Transverse colon (tissue), 4 donors: ENCODE measurements around the gene WWC1. TPM values are rescaled to one million over a fixed set of nuclear protein-coding genes. Genes with fewer than 3 reads are reported as not detected.

Experiments
- DNase-seq: peaks from one replicate; pipeline ENCODE4 v3.0.0-alpha.2; 2019
- H3K27ac ChIP-seq, 4 donors: fragments of 200-600 bp; sonication (generic); 2 replicates each; pipeline ENCODE4 v1.5.1; 2016 to 2018; ENCODE audit warnings: inconsistent platforms in 4 of 4
- H3K27me3 ChIP-seq: fragments of 200-600 bp; sonication (generic); 2 replicates; pipeline ENCODE4 v1.5.1; 2017; ENCODE audit warnings: inconsistent platforms
- H3K36me3 ChIP-seq, 4 donors: fragments of 200-600 bp; sonication (generic); 2 replicates each; pipeline ENCODE4 v1.5.1; 2017 to 2019; ENCODE audit warnings: inconsistent platforms in 4 of 4
- H3K4me1 ChIP-seq, 4 donors: fragments of 200-600 bp; sonication (generic); 2 replicates each; pipeline ENCODE4 v1.5.1; 2017 to 2020; ENCODE audit warnings: inconsistent platforms in 4 of 4
- H3K4me3 ChIP-seq, 4 donors: fragments of 200-600 bp; sonication (generic); 1 replicate in 1 of 4; 2 replicates in 3 of 4; pipeline versions ENCODE4 v1.5.1 to v1.6.1; 2017 to 2019; ENCODE audit warnings: inconsistent platforms in 4 of 4
- H3K9me3 ChIP-seq, 2 donors: fragments of 200-600 bp; sonication (generic); 2 replicates each; pipeline ENCODE4 v1.5.1; 2017 to 2019; ENCODE audit warnings: inconsistent platforms in 2 of 2
- CTCF ChIP-seq, 5 experiments: fragments of 200-600 bp in 3 of 5; fragments of 450-650 bp in 2 of 5; sonication (generic) in 3 of 5; IDR thresholded peaks; 1 replicate in 2 of 5; 2 replicates in 3 of 5; pipeline ENCODE4 v1.5.1; 2016 to 2017; ENCODE audit warnings: antibody characterized with exemption in 5 of 5, inconsistent platforms in 3 of 5, mild to moderate bottlenecking in 2 of 5, moderate library complexity in 1 of 5
- EP300 ChIP-seq: sonication (generic); formaldehyde crosslinking; IDR thresholded peaks from one replicate; pipeline ENCODE4 v1.6.1; 2017; ENCODE audit warnings: antibody characterized with exemption, low read depth
- POLR2A ChIP-seq: fragments of 450-650 bp; IDR thresholded peaks from one replicate; pipeline ENCODE4 v1.6.1; 2016; ENCODE audit warnings: antibody characterized with exemption, mild to moderate bottlenecking, moderate library complexity
- POLR2AphosphoS5 ChIP-seq, 3 donors: sonication (generic); formaldehyde crosslinking; IDR thresholded peaks; one replicate each; pipeline ENCODE4 v1.6.1; 2016; ENCODE audit warnings: antibody characterized with exemption in 3 of 3
- WGBS, 2 donors: methylation state at CpG; one replicate each; pipeline ENCODE4 v1.1.5; 2018; ENCODE audit warnings: low coverage in 1 of 2; 5-methylcytosine and 5-hydroxymethylcytosine counted together
- in situ Hi-C, 4 donors: fragments of 200-750 bp; cut with MboI; loops; one replicate each; pipeline versions ENCODE4 v1.15.0 to v1.15.1; 2017; ENCODE audit warnings: low sequenced_read_pairs in 3 of 4, low pct_ligation_motif_present in 1 of 4, low pct_unique_long_range_greater_than_20kb in 1 of 4
- intact Hi-C: fragments of 100-400 bp; cut with DNase I; formaldehyde crosslinking; loops from one replicate; pipeline ENCODE4 v1.15.1; 2023; ENCODE audit warnings: low total_unique reads
- total RNA-seq, 4 donors: library from RNA; depleted of rRNA; stranded (reverse); fragments of >200 nt; gene quantifications; one replicate each; pipeline ENCODE4 v1.1.0, GENCODE V29; 2016

WWC1 gene
- total RNA-seq, 4 donors from 2014 or later, result 10.1 to 34.8 (median 16.8) TPM

DNA sequence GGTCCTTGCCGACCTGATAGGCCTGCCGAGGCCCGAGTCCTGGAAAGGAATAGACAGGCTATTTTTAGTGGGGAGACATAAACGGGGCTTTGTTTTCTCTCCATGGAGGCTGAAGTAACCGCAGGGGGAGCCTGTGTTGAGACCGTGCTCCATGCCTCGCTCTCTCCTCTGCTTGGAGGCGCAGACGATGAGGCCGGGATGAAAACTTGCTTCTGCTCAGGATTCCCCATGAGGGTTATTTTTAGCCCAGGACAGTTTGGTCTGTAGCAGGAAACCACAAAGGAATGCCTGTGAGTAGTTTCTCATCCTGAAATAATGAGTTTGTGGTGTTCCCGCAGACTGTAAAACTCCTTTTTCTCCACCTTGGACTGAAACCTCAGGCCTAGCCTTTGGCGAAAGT is 112.9 kb downstream of the WWC1 start:
- Histone ChIP-seq H3K4me3 (no peak overlapping the region), H3K9me3 (no peaks in the 10 kb centered on the region), H3K4me1 (no peaks in the 10 kb centered on the region), H3K27ac (peak overlapping the region in 1 of 4 donors; percentile 18), H3K27me3 (no peaks in the 10 kb centered on the region), H3K36me3 (no peaks in the 10 kb centered on the region)
- in situ Hi-C loops, result no loop called here
- TF ChIP-seq CTCF (IDR thresholded peaks at IDR 0.05) (no peak), POLR2A (no peak), POLR2AphosphoS5 (IDR thresholded peaks at IDR 0.05) (no peak), EP300 (no peak)
- intact Hi-C loops, result no loop called here
- DNase-seq, result no peak
- WGBS, 2 donors, result 69 to 83% methylated on average over 2 to 12 of the region's 12 CpGs

GRCh38 chr5:168407211-168407610 is 115.8 kb downstream of the WWC1 start:
- TF ChIP-seq CTCF (IDR thresholded peaks at IDR 0.05), result no peak
- TF ChIP-seq POLR2AphosphoS5 (IDR thresholded peaks at IDR 0.05), result no peak
- no peak for TF ChIP-seq EP300
- TF ChIP-seq POLR2A, result no peak
- H3K27me3 ChIP-seq, result no peaks in the 10 kb centered on the region
- H3K9me3 ChIP-seq, result no peaks in the 10 kb centered on the region
- no peak overlapping the region for H3K4me3 ChIP-seq
- no peak overlapping the region for H3K27ac ChIP-seq
- no peak for DNase-seq
- intact Hi-C loops (no loop called here), in situ Hi-C loops (no loop called here)
- H3K4me1 ChIP-seq, result no peaks in the 10 kb centered on the region
- H3K36me3 ChIP-seq, result no peaks in the 10 kb centered on the region
- WGBS, 2 donors, result 75% methylated on average over 1 of the region's 1 CpG

DNA sequence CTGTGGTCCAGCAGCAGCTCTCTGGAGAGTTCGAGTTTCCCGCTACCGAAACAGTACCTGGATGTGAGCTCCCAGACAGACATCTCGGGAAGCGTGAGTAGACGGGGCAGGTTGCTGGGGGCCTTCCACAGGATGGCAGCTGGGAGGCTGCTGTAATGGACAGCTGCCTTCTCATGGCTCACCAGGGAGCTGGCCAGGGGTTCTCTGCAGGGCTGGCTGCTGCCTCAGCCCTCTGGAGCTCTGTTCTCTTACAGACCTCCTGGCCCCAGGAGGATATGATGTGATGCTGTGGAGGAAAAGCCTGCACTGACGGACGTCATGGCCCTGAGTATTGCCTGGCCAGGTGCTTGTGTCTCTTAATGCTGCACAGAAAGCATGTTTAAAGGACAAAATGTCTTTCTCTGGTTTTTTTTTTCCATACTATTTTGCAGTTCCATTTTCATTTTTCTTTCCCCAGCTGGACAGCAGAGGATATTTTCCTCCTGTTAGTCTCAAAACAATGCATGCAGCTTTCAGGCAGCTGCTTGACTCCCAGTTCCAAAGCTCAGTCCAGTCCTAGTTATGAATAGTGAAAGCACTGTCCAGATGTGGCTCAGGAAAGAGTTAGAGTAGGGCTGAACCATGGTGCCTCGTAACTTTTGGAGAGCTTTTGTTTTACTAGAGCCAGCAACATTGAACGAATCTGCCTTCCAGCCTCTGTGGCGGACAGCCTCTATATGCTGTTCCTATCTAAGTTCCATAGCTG is 117.3 kb downstream of the WWC1 start:
- in situ Hi-C loops (no loop called here), intact Hi-C loops (no loop called here)
- no peaks in the 10 kb centered on the region for H3K4me1 ChIP-seq
- H3K27me3 ChIP-seq, result no peaks in the 10 kb centered on the region
- no peak overlapping the region for H3K4me3 ChIP-seq
- TF ChIP-seq CTCF (IDR thresholded peaks at IDR 0.05) (no peak), POLR2AphosphoS5 (IDR thresholded peaks at IDR 0.05) (no peak), EP300 (no peak)
- no peak for DNase-seq
- H3K36me3 ChIP-seq, result no peaks in the 10 kb centered on the region
- WGBS, 2 donors, result 76% methylated on average over 8 of the region's 11 CpGs; no CpG with 5 or more reads in 1 of the 2 donors
- H3K9me3 ChIP-seq, result no peaks in the 10 kb centered on the region
- H3K27ac ChIP-seq, result no peak overlapping the region

GRCh38 chr5:168409591-168410458 is 118.4 kb downstream of the WWC1 start:
- no peak for DNase-seq
- WGBS, 2 donors, result 75 to 79% methylated on average over 6 to 17 of the region's 17 CpGs
- Histone ChIP-seq H3K4me3 (no peak overlapping the region), H3K27me3 (no peaks in the 10 kb centered on the region), H3K9me3 (no peaks in the 10 kb centered on the region), H3K27ac (no peak overlapping the region), H3K4me1 (no peaks in the 10 kb centered on the region), H3K36me3 (no peaks in the 10 kb centered on the region)
- intact Hi-C loops, result no loop called here
- in situ Hi-C loops, result no loop called here
- no peak for TF ChIP-seq EP300
- TF ChIP-seq POLR2AphosphoS5 (IDR thresholded peaks at IDR 0.05), result no peak
- TF ChIP-seq CTCF (IDR thresholded peaks at IDR 0.05), result no peak
